ENCODE data around the gene MCRIP2.

MCRIP2 gene

DNA sequence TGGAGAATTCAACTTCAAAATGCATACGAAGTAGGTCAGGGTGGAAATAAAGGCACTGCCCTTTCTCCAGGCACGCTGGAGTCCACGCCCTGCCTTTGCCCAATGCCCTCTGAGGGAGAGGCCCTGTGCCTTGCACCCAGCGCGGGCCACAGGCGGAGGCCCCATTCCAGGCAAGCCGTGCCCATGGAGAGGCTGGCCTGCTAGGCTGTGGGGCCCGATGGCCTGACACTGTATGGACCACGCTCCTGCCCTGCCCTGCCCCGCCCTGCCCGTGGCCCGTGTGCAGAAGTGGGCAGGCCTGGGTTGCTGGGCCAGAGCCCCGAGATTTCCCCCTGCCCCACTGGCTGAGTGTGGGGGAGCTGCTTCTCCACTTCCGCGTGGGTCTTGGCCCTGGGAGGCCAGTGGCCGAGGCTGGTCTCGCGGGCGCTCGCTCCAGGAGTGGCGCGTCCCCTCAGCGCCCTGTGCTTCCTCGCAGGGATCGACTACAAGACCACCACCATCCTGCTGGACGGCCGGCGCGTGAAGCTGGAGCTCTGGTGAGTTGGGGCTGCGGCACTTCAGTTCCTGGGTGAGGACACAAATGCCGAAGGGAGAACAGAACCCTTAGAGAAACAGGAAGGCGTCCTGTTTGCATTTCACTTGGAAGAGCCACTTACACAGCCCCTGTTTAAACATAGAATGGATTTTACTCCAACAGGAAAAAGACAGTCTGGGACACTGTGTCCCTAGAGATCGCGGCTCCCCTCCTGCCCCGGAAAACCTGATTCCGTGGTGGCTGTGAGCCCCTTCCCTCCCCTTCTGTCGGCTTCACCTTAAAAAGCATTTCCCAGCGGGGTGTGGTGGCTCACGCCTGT, 24.7 kb upstream of the MCRIP2 start:
- in situ Hi-C loops (cut with MboI; ENCODE audit: low sequenced_read_pairs): no loop called here

DNA sequence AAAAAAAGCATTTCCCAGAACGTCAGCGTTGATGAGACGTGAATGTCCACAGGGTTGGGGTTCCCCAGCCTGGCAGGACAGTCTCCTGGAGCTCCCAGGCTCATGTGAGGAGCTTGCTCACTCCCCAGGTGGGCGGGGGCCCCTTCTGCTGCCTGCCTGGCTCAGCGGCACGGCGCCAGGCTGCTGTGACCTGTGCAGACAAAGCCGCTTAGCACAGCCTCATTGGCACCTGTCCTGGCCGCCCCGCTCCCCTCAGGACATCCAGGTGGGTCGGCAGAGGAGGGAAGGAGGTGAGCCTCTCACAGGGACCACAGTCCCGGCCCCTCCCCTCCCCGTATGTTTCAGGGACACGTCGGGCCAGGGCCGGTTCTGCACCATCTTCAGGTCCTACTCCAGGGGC, 23.8 kb upstream of the MCRIP2 start:
- in situ Hi-C loops (cut with MboI; ENCODE audit: low sequenced_read_pairs): no loop called here

DNA sequence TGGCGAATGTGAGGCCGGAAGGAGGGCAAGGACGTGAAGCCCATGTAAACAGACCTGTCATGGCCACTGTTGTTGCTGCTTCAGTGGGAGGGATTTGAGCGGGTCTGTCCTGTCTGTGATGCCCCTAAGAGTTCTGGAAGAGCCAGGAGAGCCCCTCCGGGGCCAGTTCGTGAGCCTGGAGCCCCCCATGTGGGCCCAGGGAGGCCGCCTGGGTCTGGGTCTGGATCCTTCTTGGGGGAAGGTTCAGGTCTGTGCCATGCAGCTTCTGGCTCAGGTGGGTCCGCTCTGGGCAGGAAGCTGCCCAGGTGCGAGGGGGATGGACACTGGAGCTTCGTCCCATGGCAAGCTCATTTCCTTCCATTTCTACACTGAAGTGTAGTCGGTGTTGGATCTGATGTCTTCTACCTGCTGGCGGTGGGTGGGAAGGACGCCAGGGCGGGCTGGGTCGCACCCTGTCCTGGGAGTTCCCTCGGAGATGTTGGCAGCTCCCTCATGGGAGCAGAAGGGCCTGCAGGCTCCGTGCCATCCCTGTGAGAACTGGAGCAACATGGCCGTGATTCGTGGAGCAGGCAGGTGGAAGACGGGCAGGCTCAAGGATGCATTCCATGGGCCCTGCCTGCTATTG, 22.0 kb upstream of the MCRIP2 start:
- in situ Hi-C loops (cut with MboI; ENCODE audit: low sequenced_read_pairs): no loop called here

DNA sequence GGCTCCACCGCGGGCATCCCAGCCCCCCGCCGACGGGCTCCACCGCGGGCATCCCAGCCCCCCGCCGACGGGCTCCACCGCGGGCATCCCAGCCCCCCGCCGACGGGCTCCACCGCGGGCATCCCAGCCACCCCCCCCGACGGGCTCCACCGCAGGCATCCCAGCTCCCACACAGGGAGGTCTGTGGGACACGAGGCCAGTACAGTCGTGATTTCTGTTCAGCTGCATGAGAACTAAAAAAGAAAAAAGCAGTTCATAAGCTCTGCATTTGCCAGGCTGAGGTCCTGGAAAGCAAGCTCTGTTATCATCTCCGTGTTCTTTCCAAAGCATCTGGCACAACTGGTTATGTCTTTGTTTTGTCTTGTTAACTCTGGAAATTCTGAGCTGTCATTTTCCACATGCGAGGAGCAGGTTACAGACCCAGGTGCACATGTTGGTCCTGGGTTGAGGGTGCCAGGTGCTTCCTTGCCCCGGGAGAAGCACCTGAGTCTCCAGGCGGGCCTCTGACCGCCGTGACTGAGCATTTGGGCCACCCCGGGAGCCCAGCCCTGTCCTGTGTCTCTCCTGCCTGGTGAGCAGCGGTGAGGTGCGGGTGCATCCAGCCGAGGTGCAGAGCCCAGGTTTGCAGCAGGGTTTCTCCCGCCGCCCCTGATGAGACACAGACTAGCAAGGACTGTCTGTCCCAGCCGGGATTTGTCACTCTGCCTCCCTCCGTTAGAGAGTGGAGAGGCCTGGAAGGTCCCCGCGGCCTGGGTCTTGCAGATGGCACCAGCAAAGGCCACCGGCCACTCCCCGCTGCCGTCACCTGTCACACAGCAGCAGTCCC, 20.7 kb upstream of the MCRIP2 start:
- in situ Hi-C loops (cut with MboI; ENCODE audit: low sequenced_read_pairs): no loop called here

DNA sequence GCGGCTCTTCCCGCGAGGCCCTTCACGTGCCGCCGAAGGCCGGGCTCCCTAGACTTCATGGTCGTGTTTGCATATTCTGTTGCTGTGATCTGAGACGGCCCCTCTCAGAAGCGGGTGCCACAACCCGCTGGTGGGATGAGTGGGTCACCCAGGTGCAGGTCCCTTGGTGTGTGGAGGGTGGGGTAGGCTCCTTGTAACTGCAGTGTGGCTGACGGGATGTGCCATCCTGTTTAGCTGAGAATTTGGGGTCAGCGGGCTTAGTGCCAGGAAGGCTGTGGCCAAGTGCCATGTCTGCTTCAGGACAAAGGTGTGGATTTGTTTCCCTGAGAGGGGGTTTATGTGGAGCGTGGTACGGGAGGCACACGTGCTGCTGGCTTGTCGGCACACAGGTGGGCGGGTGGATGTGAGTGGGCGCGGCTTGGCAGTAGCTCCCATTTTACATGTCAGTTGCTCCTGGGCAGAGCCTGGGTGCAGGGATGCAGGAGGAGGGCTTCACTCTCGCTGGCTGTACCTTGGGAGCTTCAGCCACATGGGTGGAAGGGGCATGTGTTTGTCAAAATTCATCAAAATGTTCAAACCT, 20.0 kb upstream of the MCRIP2 start:
- in situ Hi-C loops (cut with MboI; ENCODE audit: low sequenced_read_pairs): no loop called here

DNA sequence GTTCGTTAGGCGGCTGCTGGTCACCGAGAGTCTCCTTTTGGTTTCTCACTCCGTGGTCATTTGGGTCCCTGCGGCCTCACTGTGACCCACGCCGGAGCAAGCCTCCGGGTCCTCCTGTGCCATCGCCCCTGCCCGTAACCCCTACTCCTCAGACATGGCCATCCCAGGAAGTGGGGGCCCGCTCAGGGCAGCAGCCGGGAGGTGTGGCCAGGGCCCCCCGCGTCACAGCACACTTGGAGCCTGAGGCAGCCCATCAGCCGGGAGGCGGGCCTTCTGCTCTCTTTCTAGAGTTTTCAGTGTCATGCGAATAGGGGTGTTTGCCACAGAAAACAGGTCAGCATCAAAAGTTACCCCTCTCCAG, 18.7 kb upstream of the MCRIP2 start:
- in situ Hi-C loops (cut with MboI; ENCODE audit: low sequenced_read_pairs): no loop called here

DNA sequence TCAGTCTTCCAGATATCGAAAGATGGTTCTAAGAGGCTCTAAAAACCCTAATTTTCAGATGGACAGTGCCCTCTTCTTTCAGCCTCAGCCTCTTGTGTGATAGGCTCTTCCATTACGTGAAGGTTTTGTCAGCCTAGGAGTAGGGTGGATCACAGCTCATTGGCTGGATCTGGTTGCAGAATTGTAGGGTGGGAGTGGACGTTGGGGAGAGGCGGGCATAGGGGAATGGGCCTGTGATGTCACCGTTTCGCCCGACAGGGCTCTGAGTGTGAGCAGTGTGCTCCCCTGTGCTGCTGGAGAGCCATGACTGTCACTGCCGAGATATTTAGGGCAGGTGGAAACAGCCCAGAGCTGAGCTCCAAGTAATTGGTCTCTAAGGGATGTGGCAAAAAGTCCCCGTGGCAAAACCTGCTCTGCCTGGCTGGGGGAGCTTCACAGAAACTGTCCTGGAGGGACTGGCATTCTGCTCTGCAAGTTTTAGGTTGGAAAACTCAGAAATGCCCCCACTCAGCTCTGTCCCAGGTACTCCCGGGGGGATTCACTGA, 17.0 kb upstream of the MCRIP2 start:
- in situ Hi-C loops (cut with MboI; ENCODE audit: low sequenced_read_pairs): no loop called here

DNA sequence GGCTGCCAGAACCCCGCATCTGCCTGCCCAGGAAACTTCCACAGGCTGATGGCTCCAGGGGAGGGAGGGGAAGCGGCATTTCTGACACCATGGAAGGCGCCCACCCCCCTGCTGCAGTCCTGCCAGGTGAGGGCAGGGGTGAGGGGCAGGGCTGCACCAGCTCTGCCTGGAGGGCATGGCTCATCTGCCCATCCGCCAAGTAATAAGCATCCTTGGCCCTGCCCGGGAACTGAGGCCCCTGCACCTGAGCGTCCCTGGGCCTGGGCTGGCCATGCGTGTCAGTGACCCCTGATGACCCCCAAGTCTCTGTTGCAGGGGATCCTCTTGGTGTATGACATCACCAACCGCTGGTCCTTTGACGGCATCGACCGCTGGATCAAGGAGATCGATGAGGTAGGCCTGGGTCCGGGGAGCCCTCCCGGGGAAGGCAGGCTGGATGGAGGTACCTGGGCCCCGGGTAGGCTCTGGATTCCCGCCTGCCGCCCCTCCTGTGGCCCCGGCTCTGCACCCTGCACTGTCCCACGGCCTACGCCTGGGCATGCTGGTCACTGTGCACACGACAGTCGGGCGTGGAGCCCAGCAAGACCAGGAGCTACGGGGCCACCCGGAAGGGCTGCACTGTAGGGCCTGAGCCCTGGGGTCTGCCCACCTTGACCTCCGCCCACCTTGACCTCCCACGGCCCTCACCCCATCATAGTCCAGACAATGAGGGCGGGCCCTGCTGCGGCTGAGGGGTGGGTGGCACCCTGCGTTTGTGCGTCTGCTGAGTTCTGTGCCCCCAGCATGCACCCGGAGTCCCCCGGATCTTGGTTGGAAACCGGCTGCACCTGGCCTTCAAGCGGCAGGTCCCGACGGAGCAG, 16.3 kb upstream of the MCRIP2 start:
- in situ Hi-C loops (cut with MboI; ENCODE audit: low sequenced_read_pairs): no loop called here

DNA sequence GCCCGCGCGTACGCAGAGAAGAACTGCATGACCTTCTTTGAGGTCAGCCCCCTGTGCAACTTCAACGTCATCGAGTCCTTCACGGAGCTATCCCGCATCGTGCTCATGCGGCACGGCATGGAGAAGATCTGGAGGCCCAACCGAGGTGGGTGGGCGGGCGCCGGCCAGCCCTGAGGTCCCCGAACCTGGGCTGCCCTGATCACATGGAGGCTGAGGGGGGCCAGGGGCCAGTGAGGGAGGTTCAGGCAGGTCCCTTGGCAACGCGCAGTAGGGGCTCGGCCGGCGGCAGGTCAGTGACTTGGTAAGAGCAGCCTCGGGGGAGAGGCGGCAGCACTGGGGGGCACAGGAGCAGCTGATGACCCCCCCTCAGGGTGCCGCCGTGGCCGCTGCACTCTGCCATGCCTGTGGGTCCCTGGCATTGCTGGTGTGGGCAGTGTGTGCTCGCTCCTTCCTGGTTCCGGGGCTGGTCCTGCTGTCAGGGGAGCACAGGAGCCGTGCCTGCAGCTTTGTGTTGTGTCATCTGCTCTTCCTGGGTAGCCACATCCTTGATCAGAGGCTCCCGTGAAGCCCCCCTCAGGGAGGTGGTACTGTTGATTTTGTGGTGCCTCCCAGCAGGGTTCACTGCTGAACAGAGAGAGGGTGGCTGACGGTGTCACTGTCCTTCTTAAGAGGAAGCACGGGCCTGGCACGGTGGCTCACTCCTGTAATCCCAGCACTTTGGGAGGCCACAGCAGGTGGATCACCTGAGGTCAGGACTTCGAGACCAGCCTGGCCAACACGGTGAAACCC, 15.5 kb upstream of the MCRIP2 start:
- in situ Hi-C loops (cut with MboI; ENCODE audit: low sequenced_read_pairs): no loop called here

DNA sequence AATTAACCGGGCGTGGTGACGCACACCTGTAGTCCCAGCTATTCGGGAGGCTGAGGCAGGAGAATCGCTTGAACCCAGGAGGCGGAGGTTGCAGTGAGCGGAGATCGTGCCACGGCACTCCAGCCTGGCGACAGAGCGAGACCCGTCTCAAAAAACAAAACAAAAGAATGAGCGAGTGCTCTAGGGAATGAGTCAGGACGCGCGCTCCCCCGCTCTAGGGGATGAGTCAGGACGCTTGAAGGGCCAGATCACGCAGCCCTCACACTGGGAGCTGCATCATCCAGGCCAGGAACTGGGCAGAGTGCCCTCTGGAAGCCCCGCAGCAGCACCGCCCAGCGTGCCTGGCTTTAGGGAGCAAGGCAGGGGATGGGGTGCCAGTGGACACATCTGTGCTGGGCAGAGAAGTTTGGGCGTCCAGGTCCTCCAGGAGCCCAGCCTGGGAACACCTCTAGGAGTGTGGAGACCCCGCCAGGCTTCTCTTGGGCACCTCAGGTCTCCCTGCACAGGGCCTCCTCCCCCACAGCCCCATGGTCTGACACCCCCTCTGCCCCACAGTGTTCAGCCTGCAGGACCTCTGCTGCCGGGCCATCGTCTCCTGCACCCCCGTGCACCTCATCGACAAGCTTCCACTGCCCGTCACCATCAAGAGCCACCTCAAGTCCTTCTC, 14.7 kb upstream of the MCRIP2 start:
- in situ Hi-C loops (cut with MboI; ENCODE audit: low sequenced_read_pairs): no loop called here

DNA sequence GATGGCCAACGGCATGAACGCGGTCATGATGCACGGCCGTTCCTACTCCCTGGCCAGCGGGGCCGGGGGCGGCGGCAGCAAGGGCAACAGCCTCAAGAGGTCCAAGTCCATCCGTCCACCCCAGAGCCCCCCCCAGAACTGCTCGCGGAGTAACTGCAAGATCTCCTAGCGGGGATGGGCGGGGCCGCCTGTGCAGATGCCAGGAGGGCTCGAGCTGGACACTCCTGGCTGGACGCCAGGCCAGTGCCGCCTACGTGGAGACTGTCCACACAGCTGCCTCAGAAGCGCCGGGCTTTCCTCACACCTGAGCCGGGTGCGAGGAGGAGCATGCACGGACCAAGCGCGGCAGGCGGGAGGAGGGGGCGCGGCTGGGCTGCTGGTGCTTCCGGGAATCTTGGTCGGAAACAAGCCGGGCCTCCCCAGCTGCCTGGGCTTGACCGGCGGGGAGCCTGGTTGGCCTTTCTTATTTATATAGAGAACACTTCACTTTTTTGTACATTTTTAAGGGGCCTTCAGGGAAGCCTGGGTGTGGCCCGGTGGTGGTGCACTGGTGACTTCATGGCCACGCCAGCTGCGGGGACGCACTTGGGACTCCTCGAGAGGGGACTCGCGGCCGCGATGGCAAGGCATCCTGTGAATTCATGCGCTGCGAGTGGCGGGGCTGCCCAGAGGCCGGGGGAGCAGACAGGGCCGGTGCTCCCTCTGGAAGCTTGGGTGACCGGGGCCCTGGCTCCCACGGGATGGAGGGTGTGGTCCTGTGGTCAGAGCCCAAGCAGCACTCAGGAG, 14.0 kb upstream of the MCRIP2 start:
- in situ Hi-C loops (cut with MboI; ENCODE audit: low sequenced_read_pairs): no loop called here

DNA sequence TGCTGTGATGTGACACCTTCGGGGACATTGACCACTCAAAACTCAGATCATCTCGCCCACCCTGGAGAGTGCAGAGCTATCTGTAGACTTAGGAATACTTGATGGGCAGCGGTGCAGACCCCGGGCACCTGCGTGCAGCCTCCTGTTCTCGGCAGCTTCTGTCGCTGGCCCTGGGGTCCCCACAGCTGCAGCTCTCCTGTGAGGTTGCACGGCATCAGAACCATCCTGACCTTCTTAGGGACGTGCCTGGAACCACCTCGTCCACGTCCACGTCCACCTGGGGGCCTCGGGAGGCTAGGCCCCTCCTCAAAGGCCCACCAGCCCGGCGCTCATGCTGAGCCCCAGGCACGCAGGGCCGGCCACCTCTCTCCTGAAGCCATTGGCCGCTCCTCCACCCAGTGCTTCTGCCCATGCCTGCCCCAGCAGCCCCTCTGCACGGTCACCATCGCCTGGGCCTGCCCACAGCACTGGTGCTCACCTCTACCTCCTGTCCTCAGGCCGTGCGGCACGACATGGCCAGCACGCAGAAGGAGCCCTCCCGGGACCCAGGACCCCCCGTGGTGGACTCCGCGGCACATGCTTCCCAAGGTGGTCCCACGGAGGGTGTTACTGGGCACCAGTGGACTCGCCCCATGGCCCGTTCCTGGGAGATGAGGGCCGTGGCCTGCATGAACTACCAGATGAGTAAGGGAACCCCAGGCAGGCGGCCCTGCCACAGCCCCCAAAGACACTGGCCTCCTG, 13.1 kb upstream of the MCRIP2 start:
- in situ Hi-C loops (cut with MboI; ENCODE audit: low sequenced_read_pairs): no loop called here

DNA sequence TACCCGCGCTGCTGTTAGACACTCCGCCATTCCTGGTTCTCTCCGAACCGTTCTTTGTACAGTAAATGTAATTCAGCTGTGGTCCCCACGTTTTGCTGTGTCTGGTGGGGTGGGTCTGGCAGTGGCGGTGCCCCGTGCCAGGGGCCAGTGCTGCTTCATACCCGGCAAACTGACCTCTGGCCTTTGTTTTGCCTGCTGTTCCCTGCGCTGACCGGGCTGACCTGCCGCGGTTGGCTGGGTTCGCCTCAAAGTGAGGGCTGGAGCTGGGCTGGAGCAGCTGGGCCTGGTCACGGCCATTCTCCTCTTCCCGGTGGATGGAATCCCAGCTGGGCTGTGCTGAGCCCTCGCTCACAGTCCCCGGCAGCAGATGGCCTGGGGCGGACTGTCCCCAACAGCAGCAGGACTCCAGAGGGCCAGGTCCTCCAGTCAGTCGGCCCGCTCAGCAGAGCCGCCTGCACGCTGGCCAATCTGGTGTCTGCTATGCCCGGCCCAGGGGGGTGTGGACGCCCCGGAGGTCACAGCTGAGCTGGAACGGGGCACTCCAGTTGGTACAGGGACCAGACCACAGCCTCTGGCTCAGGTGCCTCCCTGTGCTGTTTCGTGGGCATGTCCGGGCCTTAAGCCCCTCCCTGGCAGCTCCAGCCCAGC, 12.3 kb upstream of the MCRIP2 start:
- in situ Hi-C loops (cut with MboI; ENCODE audit: low sequenced_read_pairs): no loop called here

DNA sequence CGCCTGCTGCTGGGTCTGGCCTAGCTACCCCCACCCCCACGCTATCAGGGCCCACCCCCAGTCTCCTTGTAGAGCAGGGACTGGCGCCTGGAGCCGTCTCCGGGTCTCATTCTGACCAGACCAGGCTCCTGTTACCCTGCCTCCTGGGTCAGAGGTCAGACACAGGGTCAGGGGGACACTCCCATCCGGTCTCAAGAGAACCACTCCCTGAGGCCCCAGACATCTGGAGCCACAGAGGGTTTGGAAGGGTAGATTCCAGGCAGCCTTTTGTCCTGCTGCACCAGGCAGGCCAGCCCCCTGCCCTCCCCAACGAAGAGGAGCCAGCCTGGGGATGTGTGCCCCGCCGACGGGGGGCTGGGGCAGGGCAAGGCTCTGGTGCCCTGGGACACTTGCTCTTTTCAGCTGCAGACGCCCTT, 11.8 kb upstream of the MCRIP2 start:
- in situ Hi-C loops (cut with MboI; ENCODE audit: low sequenced_read_pairs): no loop called here

DNA sequence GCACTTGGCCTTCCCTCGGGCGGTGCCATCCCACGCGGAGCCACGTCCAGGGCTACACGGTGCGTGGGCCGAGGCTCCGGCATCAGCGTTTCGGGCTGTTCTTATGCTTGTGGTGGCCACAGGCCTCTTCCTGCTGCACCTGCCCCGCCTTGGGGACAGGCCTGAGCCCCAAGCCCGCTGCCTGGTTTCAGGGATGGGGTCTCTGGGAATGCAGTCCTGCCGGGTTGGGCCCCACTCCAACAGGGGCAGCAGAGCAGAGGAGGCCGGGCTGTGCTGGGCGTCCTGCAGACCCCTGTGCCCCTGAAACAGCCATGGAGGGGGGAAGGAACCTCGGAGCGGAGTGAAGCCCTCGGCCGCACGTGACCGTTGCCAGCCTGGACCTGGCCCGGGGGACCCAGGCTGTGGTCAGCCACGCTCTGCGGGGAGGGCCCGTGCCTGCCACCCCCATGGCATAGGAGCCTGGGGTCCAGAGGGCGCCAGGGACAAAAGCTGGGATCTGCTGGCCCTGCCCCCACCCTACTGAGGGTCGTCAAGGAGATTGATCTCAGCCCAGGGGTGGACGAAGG, 11.3 kb upstream of the MCRIP2 start:
- in situ Hi-C loops (cut with MboI; ENCODE audit: low sequenced_read_pairs): no loop called here

DNA sequence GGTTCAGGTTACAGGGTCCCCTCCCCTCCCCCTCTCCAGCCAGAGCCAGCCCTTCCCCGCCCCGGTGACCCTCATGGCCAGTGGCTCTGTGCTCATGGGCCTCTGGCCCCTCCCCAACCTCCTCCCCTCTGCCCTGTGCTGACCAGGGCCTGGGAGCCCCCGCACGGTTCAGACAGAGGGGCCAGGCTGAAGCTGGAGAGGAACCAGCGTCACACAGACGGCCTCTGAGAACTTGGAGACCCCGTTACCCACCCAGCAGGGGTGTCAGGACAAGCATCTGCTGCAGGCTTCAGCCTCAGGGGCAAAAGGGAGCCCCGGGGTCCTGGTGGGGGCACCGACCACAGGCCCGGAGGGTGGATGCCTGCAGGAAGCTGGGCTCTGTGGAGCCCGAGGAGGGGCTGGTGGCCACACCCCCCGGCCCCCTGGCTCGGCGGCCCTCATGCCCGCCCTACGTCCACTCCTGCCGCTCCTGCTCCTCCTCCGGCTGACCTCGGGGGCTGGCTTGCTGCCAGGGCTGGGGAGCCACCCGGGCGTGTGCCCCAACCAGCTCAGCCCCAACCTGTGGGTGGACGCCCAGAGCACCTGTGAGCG, 10.7 kb upstream of the MCRIP2 start, which contains the start of gene WFIKKN1:
Gene WFIKKN1, plus strand, starts transcription at position 171 of the 591 bp plus-strand sequence. Its CDS starts 269 bp downstream, at position 440.
- in situ Hi-C loops (cut with MboI; ENCODE audit: low sequenced_read_pairs): no loop called here

Data from HL-60/S4 (cell line).